ENCODE results near the gene AURKAIP1.

Gene AURKAIP1

DNA sequence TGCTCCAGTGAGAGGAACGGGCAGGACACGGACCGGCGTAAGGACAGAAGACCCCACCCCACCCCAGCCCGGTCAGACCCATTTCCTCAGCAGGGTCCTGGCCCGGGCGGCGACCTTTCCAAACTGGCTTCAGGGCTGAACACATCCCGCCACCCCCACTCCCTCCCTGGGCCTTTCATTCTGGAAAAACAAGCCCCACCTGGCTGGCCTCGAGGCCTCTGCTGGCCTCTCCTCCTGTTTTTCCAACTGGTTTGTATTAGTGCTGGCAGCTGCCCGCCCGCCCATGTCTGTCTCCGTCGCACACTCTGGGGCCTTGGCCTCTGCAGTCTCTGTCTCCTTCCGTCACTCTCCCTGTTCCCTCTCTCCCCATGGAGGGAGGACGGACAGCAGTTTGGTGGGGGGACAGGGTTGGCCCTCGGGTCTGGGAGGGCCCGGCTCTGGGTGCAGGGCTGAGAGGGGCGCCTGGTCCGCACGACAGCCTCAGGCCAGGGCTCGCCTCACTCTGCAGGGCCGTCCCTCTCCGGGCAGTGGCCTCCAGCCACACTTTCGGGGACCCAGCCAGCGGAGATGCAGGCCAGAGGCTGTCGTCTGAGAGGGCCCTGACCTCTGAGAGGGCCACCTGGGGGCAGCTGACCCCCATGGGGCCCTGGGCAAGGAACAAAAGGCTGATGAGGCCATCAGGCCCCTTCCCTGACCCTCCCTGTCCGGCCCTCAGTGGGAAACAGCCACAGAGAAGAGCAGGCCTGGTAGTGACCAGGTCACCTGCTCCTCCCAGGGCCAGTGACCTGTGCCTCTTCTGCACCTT lies 15.1 kb downstream of the AURKAIP1 start:
- DNase-seq = no peak

DNA sequence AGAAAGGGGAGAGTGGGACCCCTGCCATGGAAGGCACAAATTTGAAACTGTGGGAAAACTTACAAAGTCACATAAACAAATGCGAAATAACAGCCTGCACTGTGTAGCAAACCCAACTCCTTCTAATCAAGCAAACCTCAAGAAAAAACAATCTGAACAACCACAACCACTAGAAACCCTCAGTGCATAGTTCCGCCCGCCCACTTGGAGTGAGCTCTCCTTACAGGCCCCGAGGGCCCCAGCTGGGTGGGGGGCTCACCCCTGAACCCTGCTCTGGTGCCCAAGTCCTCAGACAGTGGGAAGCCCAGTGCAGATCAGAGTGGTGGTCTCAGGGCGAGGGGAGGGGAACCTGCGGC lies 15.7 kb downstream of the AURKAIP1 start:
- DNase-seq = no peak

DNA sequence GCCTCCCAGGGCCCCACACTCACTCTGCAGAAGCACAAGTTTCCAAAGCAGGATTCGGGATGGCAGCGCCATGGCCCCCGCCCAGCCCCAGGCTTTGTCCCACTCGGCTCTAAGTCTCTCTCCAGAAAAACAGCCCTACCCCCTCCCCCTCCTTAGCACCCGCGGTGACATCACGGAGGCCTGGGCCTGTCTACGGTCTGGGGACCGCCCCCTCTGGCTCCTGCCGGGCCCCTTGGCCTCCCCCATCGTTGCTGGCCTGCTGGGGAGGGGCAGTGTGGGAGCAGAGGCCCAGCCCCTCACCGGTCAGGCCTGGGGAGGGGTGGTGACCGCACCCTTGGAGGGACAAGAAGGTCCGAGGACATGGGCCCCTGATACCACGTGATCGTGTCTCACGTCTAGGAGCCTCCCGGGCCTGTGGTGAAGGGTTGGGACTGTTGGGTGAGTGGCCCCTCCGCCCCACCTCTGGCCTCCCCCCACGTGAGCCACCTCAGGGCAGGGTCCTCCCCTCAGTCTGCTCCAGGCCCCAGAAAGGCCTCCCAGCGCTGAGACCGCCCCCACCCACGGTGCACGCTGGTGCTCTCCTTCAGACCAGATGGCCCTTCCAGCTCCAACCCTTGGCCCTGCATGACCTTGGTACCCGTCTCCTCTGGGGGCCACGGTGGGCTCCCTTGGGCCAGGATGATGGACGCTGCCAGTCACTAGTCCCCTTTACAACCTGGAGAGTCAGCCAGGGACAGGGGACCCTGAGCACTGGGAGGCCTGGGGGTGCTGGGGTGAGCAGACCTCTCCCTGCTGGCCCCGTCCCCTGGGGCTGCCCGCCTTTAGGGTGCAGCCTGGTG lies 16.4 kb downstream of the AURKAIP1 start, which contains the start of gene MXRA8:
Gene MXRA8 (minus strand): TSS at position 123 of the 839 bp plus-strand sequence. CDS start 51 bp downstream, at position 72.
- DNase-seq = no peak

DNA sequence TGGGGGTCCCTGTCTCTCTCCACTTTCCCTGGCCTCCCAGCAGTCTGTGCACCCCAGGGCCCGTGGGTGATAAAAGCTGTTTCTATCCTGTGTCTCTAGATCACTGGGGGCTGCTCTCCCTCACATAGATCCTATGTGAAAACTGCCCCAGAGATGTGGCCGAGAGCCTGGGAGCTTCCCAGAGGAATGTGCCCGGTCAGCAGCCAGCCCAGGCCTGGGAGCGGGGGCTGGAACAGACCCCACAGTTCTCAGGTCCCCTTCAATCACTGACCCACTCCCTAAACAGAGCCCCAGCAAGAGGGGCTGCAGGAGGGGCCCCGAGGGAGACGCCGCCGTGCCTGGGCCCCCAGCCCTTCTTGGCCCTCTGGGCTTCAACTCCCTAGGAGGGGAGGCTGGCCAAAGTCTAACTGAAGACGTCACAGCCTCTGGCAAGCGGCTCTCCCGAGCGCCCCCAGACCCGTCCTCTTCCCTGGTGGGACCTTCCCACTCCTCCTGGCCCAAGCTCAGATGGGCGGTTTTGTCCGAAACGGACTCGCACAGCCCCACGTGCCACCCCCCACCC lies 17.1 kb downstream of the AURKAIP1 start:
- no peak for DNase-seq

DNA sequence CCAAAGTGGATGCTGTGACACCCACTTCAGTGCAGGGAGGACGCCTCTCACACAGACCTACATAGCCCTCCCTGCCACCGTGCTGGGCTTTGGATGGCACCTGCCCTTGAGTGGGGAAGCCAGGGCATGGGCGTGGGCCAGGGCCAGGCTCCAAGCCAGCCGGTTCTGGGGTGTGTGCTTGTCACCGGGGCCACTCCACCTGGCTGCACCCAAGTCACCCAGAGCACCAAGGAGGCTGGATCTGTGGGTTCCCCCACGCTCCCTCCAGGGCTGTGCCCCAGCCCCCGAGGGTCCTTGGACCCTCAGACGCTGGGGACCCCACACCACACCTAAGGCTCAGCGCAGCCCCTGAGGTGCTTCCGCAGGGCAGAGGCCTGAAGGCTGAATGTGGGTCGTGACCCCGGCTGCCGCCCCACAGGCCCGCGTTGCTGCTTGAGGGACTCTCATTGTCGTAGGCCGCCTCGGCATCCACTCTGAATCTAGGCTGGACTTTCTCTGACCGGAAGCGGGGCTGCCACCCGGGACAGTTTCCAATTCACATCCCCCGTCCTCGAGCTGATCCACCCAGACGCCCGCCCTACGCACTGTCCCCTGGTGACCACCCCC lies 18.1 kb downstream of the AURKAIP1 start:
- no peak for DNase-seq

DNA sequence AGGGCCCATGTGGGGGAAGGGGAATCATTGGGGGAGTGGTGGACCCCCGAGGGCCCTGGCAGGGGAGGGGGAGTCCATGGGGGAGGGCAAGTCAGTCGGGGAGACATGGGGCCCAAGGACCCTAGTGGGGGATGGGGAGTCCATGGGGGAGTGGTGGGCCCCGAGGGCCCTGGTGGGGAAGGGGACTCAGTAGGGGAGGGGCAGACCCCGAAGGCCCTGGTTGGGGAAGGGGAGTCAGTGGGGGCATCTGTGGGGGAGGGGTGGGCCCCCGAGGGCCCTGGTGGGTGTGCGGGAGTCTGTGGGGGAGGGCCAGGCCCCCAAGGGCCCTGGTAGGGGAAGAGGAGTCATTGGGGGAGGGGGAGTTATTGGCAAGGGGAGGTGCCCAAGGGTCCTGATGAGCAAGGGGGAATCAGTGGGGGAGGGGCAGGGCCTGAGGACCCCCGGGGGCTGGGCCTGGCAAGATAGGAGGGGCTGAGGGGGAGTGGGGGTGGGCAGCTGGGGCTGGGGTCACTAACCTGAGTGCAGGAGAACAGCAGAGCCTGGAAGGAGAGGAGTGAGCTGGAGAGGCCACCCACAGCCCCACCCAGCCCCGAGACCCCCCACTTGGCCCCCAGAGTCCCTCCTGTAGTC lies 18.7 kb downstream of the AURKAIP1 start:
- no peak for DNase-seq

DNA sequence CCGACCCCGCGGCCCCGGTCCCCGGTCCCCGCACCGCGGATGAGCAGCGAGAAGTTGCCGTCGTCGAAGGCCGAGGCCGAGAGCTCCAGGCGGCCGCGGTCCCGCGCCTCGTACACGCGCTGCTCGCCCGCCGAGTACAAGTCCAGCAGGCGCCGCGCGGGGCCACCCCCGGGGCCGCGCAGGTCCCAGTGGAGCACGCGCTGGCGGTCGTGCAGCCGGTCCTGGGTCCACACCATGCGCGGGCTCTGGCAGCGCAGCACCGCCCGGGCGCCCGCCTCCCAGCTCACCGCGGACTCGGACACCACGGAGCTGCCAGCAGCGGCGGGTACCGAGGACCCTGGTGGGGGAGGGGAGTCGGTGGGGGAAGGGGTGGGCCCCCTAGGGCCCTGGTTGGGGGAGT lies 19.6 kb downstream of the AURKAIP1 start:
- DNase-seq = no peak

DNA sequence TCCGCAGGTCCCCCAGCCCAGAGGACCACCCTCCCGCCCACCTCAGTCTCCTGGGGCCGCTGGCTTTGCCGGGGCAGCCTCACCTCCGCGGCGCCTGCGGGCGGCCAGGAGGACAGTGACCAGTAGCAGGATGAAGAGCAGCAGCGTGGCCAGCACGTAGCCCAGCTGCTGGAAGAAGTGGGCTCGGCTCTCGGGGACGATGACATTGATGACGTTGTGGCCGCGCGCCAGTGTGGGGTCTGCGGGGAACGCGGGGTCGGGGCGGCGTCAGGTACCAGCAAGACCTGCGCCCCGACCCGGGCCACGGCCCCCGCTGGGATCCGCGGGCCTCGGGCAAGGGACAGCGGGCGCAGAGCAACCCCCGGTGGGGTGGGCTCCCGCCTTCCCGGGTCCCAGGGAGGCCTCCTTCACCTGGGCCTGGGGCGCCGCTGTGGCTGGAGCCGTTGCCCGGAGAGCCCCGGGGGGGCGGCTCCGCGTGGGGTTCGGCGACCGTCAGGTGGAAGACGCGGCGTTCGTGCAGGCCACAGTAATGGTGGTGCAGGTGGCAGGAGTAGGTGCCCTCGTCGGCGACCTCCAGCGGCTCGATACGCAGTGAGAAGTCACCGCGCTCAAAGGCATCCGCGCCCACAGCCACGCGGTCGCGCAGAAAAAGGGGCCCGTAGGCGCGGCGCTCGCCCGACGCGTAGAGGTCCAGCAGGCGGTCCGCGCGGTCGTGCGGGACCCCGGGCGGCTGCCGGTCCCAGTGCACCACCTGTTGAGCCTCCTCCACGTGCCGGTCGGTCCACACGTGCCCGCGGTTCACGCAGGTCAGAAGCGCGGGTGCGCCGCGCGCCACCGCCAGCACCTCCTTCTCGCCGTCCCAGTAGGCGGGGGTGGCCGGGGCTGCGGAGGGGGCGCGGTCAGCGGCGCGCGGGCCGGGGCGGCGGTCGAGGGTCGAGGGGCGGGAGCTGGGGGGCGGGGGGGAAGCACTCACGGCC lies 20.4 kb downstream of the AURKAIP1 start:
- no peak for DNase-seq

DNA sequence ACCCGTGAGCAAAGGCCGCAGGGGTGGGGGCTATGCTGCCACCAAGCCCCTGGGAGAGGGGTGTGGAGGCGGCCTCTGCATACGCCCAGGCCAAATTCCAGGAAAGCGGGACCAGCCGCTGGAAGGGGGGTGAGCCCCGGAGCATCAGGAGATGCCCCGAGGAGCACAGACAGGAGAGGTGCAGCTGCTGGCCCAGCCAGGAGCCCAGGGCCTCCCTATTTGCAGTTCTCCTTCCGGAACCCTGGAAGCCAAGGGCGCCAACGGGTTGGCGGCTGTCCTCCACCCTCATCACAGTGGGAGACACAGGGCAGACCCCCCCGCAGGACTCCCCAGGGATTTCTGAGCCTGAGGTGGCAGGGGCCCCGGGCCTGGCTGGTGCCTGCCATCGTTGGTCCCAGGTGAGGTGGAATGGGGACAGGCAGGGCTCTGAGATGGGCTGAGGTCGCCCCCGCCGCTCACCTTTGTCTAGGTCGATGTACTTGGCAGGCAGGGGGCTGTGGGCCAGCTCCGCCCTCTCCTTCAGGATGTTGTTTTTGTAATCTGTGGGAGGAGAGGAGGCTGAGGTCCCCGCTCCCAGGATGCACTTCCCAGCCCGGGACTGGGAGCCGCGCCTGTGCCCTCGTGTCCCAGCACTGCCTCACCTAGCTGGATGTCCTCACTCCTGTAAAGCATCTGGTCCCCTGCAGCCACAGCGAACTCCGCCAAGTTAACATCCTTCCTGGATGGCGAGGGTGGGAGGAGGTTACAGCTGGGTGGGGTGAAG lies 21.4 kb downstream of the AURKAIP1 start:
- DNase-seq = no peak

DNA sequence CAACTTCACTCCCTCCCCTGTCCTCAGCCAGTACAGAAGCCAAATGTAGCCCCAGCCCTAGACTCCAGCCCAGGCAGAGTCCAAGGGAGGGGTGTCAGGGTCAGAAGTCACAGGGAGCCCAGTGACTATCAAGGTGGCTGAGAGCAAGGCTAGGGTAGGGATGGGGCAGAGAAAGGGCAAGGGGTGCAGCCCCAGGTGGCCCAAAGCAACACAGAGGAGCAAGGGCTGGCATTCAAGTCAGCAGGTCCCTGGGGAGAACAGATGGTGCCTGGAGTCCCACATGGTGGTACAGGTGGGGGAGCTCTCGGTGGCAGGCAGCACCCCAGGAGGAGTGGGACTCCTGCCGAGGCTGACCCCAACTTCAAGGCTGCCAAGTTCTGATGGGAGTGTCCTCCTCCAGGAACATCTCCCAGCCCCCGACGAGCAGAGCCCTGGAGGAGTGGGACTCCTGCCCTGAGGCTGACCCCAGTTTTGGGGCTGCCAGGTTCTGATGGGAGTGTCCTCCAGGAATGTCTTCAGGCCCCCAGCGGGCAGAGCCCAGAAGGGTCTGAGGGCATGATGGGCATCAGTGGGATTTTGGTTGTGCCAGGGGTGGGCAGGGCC lies 22.1 kb downstream of the AURKAIP1 start:
- DNase-seq = no peak

DNA sequence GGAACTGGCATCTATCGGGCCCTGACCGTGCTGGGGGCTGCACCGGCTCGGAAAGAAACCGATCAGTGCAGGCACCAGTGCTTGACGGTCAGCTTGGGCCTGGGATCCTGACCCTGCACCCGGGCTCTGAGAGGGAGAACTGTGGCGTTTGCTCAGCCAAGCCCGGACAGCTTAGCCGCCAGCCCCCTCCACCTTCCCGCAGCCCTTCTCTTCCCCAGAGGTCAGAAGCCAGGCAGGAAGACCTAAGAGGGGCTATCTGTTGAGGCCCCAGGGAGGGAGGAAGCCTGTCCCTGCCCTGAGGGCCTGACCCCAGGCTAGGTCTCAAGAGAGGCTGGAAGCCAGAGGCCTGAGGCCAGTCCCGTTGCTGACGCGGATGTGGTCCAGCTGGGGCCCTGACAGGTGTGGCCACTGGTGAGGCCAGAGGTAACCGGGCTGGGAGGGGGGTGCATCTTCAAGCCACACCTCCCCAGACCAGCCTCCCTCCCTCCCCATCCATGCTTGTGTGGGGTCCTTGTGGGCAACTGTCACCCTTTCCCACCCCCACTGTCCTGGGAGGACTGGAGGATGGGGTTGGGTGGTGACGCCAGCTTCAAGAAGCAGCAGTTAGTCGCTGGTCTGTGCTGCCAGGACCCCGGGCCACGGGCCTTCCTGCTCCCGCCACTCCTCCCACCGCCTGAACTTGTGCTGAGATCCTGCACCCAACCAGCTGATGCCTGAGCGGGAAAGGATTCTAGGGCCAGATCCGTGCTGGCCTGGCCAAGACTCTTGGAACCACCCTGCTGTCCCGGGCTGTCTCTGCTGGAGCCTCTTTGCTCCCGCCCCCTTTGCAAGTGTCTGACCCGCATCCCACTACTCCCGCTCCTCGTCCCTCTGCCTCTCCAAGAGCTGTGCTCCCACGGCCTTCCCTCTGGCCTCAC lies 23.2 kb downstream of the AURKAIP1 start:
- DNase-seq = no peak

DNA sequence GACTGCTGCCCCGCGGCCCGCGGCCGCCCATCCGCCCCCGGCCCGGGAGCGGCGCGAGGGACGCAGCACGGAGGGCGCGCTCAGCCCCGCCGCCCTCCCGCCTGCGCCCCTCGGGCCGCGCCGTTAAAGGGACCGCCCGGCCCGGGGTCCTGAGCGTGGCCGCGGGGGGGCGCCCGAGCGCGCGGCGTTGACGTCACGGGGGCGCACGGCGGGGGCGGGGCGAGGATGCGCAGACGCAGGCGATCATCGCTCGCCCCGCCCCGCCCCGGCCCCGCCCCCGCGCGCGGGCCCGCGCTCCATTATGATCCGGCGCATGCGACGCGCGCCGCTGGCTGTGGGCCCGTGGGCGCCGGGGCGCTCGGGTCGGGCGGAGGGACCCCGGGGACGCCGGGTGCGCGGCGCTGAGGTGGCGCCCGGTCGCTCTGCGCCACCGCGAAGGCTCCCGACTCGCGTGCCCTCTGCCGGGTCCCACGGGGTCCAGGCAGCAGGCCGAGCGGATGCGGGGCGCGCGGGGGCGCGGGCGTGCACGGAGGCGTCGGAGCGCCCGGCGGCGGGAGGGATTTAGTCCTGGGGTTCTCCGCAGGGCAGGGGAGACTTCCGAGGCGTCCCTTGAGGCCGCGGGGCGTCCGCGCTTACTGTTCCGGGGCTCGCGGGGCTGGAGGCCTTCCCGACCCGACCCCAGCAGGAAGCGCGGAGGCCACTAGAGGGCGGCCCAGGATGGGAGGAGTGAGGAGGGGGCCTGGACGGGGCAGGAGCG lies 25.6 kb downstream of the AURKAIP1 start, which contains the start of gene DVL1:
Gene DVL1 (minus strand): TSS at position 163 of the 757 bp plus-strand sequence. CDS start 353 bp downstream, outside the sequence.
- DNase-seq = no peak

DNA sequence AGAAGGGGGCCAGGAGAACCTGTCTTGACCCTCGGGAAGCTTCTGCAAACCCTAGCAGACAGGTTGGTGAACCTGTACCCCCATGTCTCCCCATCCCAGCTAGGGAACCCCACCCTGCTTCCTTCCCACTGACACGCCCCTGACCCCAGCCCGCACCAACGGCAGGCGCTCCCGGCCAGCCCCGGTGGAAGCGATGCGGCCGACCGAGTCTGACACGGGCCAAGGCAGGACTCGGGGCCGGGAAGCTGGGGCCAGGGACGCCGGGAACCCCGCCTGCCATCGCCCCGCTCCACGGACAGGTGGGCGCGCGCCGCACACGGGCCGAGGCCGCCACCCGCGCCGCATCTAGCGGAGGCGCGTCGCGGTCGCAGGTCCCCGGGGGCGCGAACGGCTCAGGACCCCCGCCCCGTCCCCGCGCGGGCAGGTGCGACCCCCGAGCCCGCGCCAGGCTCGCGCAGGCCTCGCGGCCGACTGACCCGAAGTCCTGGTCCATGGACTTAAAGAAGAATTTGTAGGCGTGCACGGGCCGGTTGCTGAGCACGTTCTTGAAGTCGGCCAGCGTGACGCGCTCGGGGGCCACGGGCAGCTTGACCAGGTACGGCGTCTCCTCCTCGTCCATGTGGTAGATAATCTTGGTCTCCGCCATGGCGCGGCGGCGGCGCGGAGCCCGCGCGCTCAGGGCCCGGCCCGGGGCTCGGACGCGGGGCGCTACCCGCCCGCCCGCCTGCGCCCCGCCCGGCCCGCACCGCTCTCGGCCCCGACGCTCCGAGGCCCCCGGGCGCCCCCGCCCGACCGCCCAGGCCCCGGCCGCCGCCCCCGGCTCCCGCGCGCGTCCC lies 26.4 kb downstream of the AURKAIP1 start:
- DNase-seq = no peak

DNA sequence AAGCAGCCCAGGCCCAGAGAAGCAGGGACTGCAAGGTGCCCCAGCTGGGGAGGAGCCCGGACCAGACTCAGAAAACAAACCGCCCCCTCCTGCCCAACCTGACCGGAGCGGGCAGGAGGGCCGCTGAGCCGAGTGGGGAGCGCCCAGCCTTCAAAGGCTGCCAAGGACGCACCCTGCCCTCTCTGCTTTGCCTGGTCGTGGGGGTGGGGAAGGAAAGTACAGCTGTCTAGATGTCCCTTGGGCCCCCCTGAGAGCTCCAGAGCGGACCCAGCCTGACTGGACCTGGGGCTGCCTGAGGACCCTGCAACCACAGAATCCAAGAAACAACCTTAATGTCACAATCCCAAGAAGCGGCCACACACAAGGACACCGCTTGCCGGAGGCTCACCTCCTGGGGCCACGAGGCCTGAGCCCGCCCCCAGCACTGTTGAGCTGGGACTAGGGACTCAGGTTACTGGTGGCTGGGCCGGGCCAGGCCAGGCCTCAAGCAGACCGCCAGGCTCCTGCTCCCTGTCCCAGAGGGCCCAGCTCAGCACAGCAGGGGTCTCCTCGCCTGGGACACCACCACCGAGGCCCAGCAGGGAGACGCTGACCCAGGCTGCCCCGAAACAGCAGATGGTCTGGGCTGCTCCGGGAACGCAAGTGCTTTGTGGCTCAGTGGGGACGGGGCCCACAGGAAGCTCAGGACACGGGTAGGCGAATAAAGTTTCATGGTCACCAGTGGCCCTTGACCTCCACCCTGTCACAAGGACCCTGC lies 27.2 kb downstream of the AURKAIP1 start:
- no peak for DNase-seq

DNA sequence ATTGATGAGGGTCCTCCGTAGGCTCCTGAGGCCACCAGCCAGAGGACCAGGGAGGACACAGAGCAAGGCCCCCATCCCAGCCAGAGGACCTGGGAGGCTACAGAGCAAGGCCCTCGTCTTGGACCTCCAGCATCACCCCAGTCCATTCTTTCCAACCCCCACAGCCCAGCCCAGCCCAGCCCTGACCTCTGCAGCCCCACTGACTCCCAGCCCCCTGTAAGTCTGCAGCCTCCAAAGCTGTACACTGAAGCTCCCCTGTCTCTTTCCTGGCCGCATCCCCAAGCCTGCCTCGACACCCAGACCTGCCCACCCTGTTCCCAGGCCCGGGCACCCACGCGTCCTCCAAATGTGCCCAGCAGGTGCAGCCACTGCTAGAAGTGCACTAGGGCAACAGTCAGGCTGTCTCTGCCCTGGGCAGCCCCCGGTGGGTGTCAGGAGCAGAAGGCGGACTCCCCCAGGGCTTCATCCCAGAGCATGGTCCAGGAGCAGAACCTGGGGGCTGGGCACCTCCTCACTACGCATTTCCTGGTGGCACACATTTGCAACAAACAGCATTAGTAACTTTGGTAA lies 27.9 kb downstream of the AURKAIP1 start:
- DNase-seq = no peak

DNA sequence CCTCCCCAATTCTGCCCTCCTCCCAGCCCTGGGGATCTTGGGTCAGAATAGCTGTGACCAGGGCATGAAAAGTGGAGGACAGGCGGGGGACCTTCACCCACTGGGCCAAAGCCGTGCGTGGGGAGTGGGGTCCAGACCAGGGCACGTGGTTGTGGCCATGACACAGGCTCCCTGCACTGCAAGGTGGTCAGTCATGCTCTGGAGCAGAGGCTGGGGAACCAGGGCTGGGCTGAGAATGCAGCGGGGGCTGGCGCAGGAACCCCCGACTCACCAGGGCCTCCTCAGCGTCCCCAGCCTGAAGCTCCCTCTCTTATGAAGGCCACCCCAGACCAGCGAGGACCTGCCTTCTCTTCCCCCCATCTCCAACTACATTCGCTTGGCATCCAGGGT lies 28.5 kb downstream of the AURKAIP1 start:
- DNase-seq = no peak
